NCI-H748 treated with DMSO at 0.1 percent for 48 hours (cell line): ENCODE measurements around the gene NELFA.
"Not testable (repeated sequence)": the region's sequence is repeated elsewhere in the genome, so short reads cannot be mapped to it uniquely, and the experiment has no call there.

Experiments
- DNase-seq: peaks from one replicate; lab custom pipeline; 2025; lab: John Stamatoyannopoulos, UW

The NELFA gene

GRCh38 chr4:1993718-1994516 lies 14.9 kb downstream of the NELFA start:
- DNase-seq: not testable (repeated sequence)

GRCh38 chr4:1993169-1993516 lies 15.6 kb downstream of the NELFA start:
- DNase-seq: no peak

- no peak for DNase-seq
Measured at GRCh38 chr4:1992468-1993168, 16.2 kb downstream of the NELFA start.

- no peak for DNase-seq
Measured at GRCh38 chr4:1991596-1992434, 17.0 kb downstream of the NELFA start.

- no peak for DNase-seq
Measured at GRCh38 chr4:1991087-1991486, 17.7 kb downstream of the NELFA start.

GRCh38 chr4:1990676-1991075 lies 18.1 kb downstream of the NELFA start:
- no peak for DNase-seq

- DNase-seq: no peak
Measured at GRCh38 chr4:1990348-1990645, 18.5 kb downstream of the NELFA start.

GRCh38 chr4:1989533-1990347 lies 19.0 kb downstream of the NELFA start:
- DNase-seq: no peak

- no peak for DNase-seq
Measured at GRCh38 chr4:1988327-1988724, 20.4 kb downstream of the NELFA start.

GRCh38 chr4:1987721-1988326 lies 20.9 kb downstream of the NELFA start:
- no peak for DNase-seq

GRCh38 chr4:1987296-1987695 lies 21.5 kb downstream of the NELFA start:
- no peak for DNase-seq

GRCh38 chr4:1986578-1987210 lies 22.1 kb downstream of the NELFA start:
- no peak for DNase-seq

GRCh38 chr4:1985780-1986577 lies 22.8 kb downstream of the NELFA start:
- no peak for DNase-seq

- DNase-seq: no peak
Measured at GRCh38 chr4:1985294-1985693, 23.5 kb downstream of the NELFA start.

- no peak for DNase-seq
Measured at GRCh38 chr4:1984406-1985191, 24.2 kb downstream of the NELFA start.

- no peak for DNase-seq
Measured at GRCh38 chr4:1983846-1984405, 24.8 kb downstream of the NELFA start.

- DNase-seq: no peak
Measured at GRCh38 chr4:1983053-1983845, 25.5 kb downstream of the NELFA start.
